Keratinocyte (primary cell): ENCODE measurements around the gene GRAMD4.

Source experiments
- CTCF ChIP-seq, 3 experiments: IDR thresholded peaks in 1 of 3; conservative IDR thresholded peaks in 1 of 3; optimal IDR thresholded peaks in 1 of 3; 2 replicates in 2 of 3; 3 replicates in 1 of 3; pipeline versions ENCODE3 to v1.5.1; 2011; ENCODE audit warnings: low read length in 3 of 3, mild to moderate bottlenecking in 3 of 3, moderate library complexity in 2 of 3, control low read depth in 1 of 3, inconsistent platforms in 1 of 3; ENCODE audit not compliant: insufficient read depth in 2 of 3; ENCODE audit errors: extremely low read depth in 1 of 3
- EZH2 ChIP-seq: IDR thresholded peaks from one replicate; pipeline ENCODE4 v1.6.1; 2012; ENCODE audit warnings: inconsistent platforms, mild to moderate bottlenecking, low read length, moderate library complexity

GRCh38 chr22:46590334-46590733, 29.9 kb upstream of the GRAMD4 start:
- TF ChIP-seq CTCF (optimal IDR thresholded peaks at IDR 0.05 in 1 of 3, IDR thresholded peaks at IDR 0.05 in 1 of 3, conservative IDR thresholded peaks at IDR 0.05 in 1 of 3; ENCODE audit: extremely low read depth in 1 of 3, insufficient read depth in 2 of 3, low read length in 3 of 3) = no peak
- TF ChIP-seq EZH2 = no peak
